ENCODE measurements around the gene RPP30.
"Not testable (repeated sequence)": the region's sequence is repeated elsewhere in the genome, so short reads cannot be mapped to it uniquely, and the experiment has no call there.

RPP30 gene

DNA sequence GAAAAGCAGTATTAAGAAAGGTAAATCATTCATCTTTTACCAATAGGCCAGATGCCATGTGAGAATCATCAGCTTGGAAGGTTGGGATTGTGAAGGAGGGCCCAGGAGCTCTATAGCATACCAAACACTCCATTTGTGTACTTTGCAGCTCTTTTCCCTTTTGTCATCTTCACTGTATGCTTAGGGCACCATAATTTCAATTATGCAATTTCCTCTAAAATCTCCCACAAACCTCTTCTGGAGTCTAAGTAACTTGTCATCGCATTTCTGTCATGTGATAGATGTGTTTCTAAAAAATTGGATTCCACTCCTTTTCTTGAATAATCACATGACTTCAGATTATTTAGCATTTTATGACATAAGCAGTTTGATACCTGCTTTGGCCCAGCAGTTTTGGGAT, 17.9 kb downstream of the RPP30 start:
- Mint-ChIP-seq H3K27me3 (ENCODE audit: low read depth, poor library complexity) (no peaks in the 10 kb centered on the region), H3K9me3 (no peaks in the 10 kb centered on the region), H3K36me3 (ENCODE audit: low read depth) (peaks cover 66% of the 10 kb centered on the region), H3K4me1 (no peaks in the 10 kb centered on the region), H3K4me3 (no peak overlapping the region), H3K27ac (no peak overlapping the region)
- no peak for TF ChIP-seq CTCF (IDR thresholded peaks at IDR 0.05)
- DNase-seq = no peak

GRCh38 chr10:90890347-90890746, 18.6 kb downstream of the RPP30 start:
- DNase-seq = no peak
- H3K36me3 Mint-ChIP-seq (ENCODE audit: low read depth) = peaks cover 70% of the 10 kb centered on the region
- H3K4me1 Mint-ChIP-seq = no peaks in the 10 kb centered on the region
- no peaks in the 10 kb centered on the region for H3K9me3 Mint-ChIP-seq
- H3K4me3 Mint-ChIP-seq = no peak overlapping the region
- no peaks in the 10 kb centered on the region for H3K27me3 Mint-ChIP-seq (ENCODE audit: low read depth, poor library complexity)
- no peak overlapping the region for H3K27ac Mint-ChIP-seq
- no peak for TF ChIP-seq CTCF (IDR thresholded peaks at IDR 0.05)

- DNase-seq = no peak
Measured at GRCh38 chr10:90893190-90893589, 21.4 kb downstream of the RPP30 start.

GRCh38 chr10:90896916-90897315, 25.1 kb downstream of the RPP30 start:
- H3K36me3 Mint-ChIP-seq (ENCODE audit: low read depth) = peaks cover 58% of the 10 kb centered on the region
- not testable (repeated sequence) for H3K9me3 Mint-ChIP-seq; H3K27me3 Mint-ChIP-seq (ENCODE audit: low read depth, poor library complexity); H3K4me1 Mint-ChIP-seq; H3K27ac Mint-ChIP-seq; DNase-seq; H3K4me3 Mint-ChIP-seq

More at GRCh38 chr10:90893190-90893589, 21.4 kb downstream of the RPP30 start:
- Mint-ChIP-seq H3K4me3 (no peak overlapping the region), H3K27me3 (ENCODE audit: low read depth, poor library complexity) (no peaks in the 10 kb centered on the region), H3K9me3 (no peaks in the 10 kb centered on the region), H3K36me3 (ENCODE audit: low read depth) (peaks cover 67% of the 10 kb centered on the region), H3K27ac (no peak overlapping the region), H3K4me1 (no peaks in the 10 kb centered on the region)
- no peak for TF ChIP-seq CTCF (IDR thresholded peaks at IDR 0.05)

GRCh38 chr10:90905925-90906324, 34.2 kb downstream of the RPP30 start:
- no peak overlapping the region for H3K4me3 Mint-ChIP-seq
- H3K27ac Mint-ChIP-seq = no peak overlapping the region
- H3K9me3 Mint-ChIP-seq = peaks cover 7% of the 10 kb centered on the region
- H3K4me1 Mint-ChIP-seq = no peaks in the 10 kb centered on the region
- DNase-seq = no peak
- H3K36me3 Mint-ChIP-seq (ENCODE audit: low read depth) = peaks cover 67% of the 10 kb centered on the region
- no peaks in the 10 kb centered on the region for H3K27me3 Mint-ChIP-seq (ENCODE audit: low read depth, poor library complexity)
- TF ChIP-seq CTCF (IDR thresholded peaks at IDR 0.05) = no peak

DNA sequence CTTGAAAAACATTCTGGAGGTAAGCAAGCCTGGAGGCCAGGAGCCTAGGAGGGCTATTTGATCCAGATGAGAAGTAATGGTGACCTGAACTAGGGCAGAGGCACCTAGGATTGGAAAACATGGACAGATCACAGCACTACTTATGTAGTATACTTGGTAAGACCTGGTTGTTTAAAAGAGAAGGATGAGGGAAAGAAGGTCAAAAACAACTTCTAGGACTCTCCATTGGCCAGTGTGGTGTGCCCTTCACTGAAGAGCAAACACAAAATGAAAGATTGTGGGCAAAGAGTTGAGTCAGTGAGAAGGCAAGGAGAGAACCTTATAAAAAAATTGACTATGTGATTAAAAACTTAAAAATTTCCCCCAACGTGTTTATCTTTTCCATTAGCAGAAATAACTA, 34.8 kb downstream of the RPP30 start:
- no peaks in the 10 kb centered on the region for H3K27me3 Mint-ChIP-seq (ENCODE audit: low read depth, poor library complexity)
- H3K4me3 Mint-ChIP-seq = no peak overlapping the region
- H3K4me1 Mint-ChIP-seq = peaks cover 1% of the 10 kb centered on the region
- peaks cover 60% of the 10 kb centered on the region for H3K36me3 Mint-ChIP-seq (ENCODE audit: low read depth)
- no peak for TF ChIP-seq CTCF (IDR thresholded peaks at IDR 0.05)
- H3K27ac Mint-ChIP-seq = peak overlapping the region; percentile 21
- peaks cover 7% of the 10 kb centered on the region for H3K9me3 Mint-ChIP-seq
- no peak for DNase-seq
